Activated T-helper 1 cell treated with Interleukin-2 at 50 U/mL for 16 hours (primary cell): Measurements from ENCODE around the gene RERE.

Experiments
- DNase-seq: peaks from one replicate; pipeline ENCODE4 v3.0.0-alpha.2; 2020; ENCODE audit warnings: low read depth

Gene RERE

GRCh38 chr1:8541961-8542521 lies 275.4 kb downstream of the RERE start:
- no peak for DNase-seq

GRCh38 chr1:8540971-8541370 lies 276.5 kb downstream of the RERE start:
- no peak for DNase-seq

GRCh38 chr1:8540261-8540941 lies 277.0 kb downstream of the RERE start:
- no peak for DNase-seq

- DNase-seq = no peak
These were observed 277.8 kb downstream of the RERE start for GRCh38 chr1:8539683-8540082.

GRCh38 chr1:8538502-8538901 lies 278.9 kb downstream of the RERE start:
- DNase-seq = no peak

GRCh38 chr1:8537991-8538390 lies 279.4 kb downstream of the RERE start:
- DNase-seq = no peak

GRCh38 chr1:8536515-8536914 lies 280.9 kb downstream of the RERE start:
- no peak for DNase-seq

GRCh38 chr1:8533907-8534306 lies 283.5 kb downstream of the RERE start:
- no peak for DNase-seq

GRCh38 chr1:8533124-8533523 lies 284.3 kb downstream of the RERE start:
- DNase-seq = no peak

- DNase-seq = no peak
These were observed 287.5 kb downstream of the RERE start for GRCh38 chr1:8529901-8530300.

GRCh38 chr1:8527941-8528340 lies 289.5 kb downstream of the RERE start:
- no peak for DNase-seq

GRCh38 chr1:8525558-8526275 lies 291.7 kb downstream of the RERE start:
- peak; percentile 41 for DNase-seq

- no peak for DNase-seq
These were observed 292.3 kb downstream of the RERE start for GRCh38 chr1:8525216-8525557.

- no peak for DNase-seq
These were observed 292.7 kb downstream of the RERE start for GRCh38 chr1:8524627-8525157.

GRCh38 chr1:8523666-8524206 lies 293.7 kb downstream of the RERE start:
- DNase-seq = no peak

GRCh38 chr1:8520483-8520966 lies 296.9 kb downstream of the RERE start:
- DNase-seq = no peak

GRCh38 chr1:8519167-8519566 lies 298.3 kb downstream of the RERE start:
- DNase-seq = no peak

GRCh38 chr1:8518490-8518801 lies 299.0 kb downstream of the RERE start:
- DNase-seq = no peak

GRCh38 chr1:8517661-8518489 lies 299.6 kb downstream of the RERE start:
- DNase-seq = no peak

- DNase-seq = no peak
These were observed 300.5 kb downstream of the RERE start for GRCh38 chr1:8516793-8517556.

- no peak for DNase-seq
These were observed 301.1 kb downstream of the RERE start for GRCh38 chr1:8516278-8516777.
